Measurements from ENCODE around the gene SLC36A3.

GRCh38 chr5:151230048-151230680 lies 73.4 kb downstream of the SLC36A3 start:
- TF ChIP-seq POLR2AphosphoS5 (IDR thresholded peaks at IDR 0.05) (no peak), CTCF (IDR thresholded peaks at IDR 0.05) (no peak), EP300 (IDR thresholded peaks at IDR 0.05) (no peak), POLR2A (IDR thresholded peaks at IDR 0.05) (no peak)

All from gastroesophageal sphincter (tissue), 3 donors.